Natural killer cell treated with Interleukin-12 subunit alpha and Interleukin-12 subunit beta and Interleukin-15 and Interleukin-18, amount 100 ng/mL, for 72 hours (primary cell): ENCODE measurements around the gene YEATS4. TPM values are rescaled to one million over a fixed set of nuclear protein-coding genes. Genes with fewer than 3 reads are reported as not detected.

Experiments used
- total RNA-seq, 2 donors: library from RNA; stranded (reverse); gene quantifications; one replicate each; pipeline ENCODE4 v1.2.3, GENCODE V29; 2022

The YEATS4 gene
- total RNA-seq, 2 donors from 2014 or later: 14.9 to 27.8 TPM

Other genes starting within 250 kb of the YEATS4 start
- 100 to 1,000 TPM in 1 of 2 donors, 10 to 100 TPM in 1; 84.3 to 101 TPM for gene CPSF6, start 120.2 kb upstream of the YEATS4 start, total RNA-seq
- gene LYZ, start 11.4 kb upstream of the YEATS4 start, total RNA-seq: under 1 TPM in 1 of 2 donors, not detected in 1; 0.36 TPM
- 10 to 100 TPM; 15.2 to 17.6 TPM for gene FRS2, start 110.6 kb downstream of the YEATS4 start, total RNA-seq
- gene CCT2, start 225.7 kb downstream of the YEATS4 start, total RNA-seq: 100 to 1,000 TPM; 225 to 394 TPM